ENCODE data around the gene NAT10.
A peak's percentile ranks its signal among the peaks of the same experiment; 100 is the strongest.

The NAT10 gene

GRCh38 chr11:34105957-34106504, 602 bp downstream of the NAT10 start:
- H3K4me1 ChIP-seq (ENCODE audit: insufficient read depth, low read length, severe bottlenecking): peaks cover 33% of the 10 kb centered on the region
- peak overlapping the region; percentile 45 for H3K27ac ChIP-seq (ENCODE audit: low read depth, low read length, poor library complexity, severe bottlenecking)
- H3K9me2 ChIP-seq (ENCODE audit: low read depth, low read length): no peaks in the 10 kb centered on the region
- no peaks in the 10 kb centered on the region for H3K27me3 ChIP-seq (ENCODE audit: insufficient read depth, low read length)
- peak overlapping the region; percentile 91 for H3K4me2 ChIP-seq (ENCODE audit: low read length)
- H2AFZ ChIP-seq (ENCODE audit: low read length): no peak overlapping the region
- H3K4me3 ChIP-seq (ENCODE audit: low read depth, low read length, poor library complexity, severe bottlenecking): peak overlapping the region; percentile 74
- H3F3A ChIP-seq (ENCODE audit: insufficient read depth, low read length): peaks cover 11% of the 10 kb centered on the region; the same call in 1 of the 2 replicates
- H3K9ac ChIP-seq (ENCODE audit: low read length): peak overlapping the region; percentile 89
- H3K9me3 ChIP-seq (ENCODE audit: low read length): no peaks in the 10 kb centered on the region
- H3K36me3 ChIP-seq (ENCODE audit: insufficient read depth, low read length): peaks cover 51% of the 10 kb centered on the region
- peaks cover 27% of the 10 kb centered on the region for H3K79me2 ChIP-seq (ENCODE audit: insufficient read depth, low read length)
- TF ChIP-seq EZH2 (IDR thresholded peaks at IDR 0.05; ENCODE audit: borderline replicate concordance, low read length): no peak
- TF ChIP-seq CTCF (IDR thresholded peaks at IDR 0.05; ENCODE audit: low read length): no peak
- H4K20me1 ChIP-seq (ENCODE audit: insufficient read depth, low read length): no peaks in the 10 kb centered on the region

GRCh38 chr11:34111722-34112270, 6.4 kb downstream of the NAT10 start:
- TF ChIP-seq EZH2 (IDR thresholded peaks at IDR 0.05; ENCODE audit: borderline replicate concordance, low read length): no peak
- TF ChIP-seq CTCF (IDR thresholded peaks at IDR 0.05; ENCODE audit: low read length): no peak
- Histone ChIP-seq H3K79me2 (ENCODE audit: insufficient read depth, low read length) (peaks cover 14% of the 10 kb centered on the region), H4K20me1 (ENCODE audit: insufficient read depth, low read length) (no peaks in the 10 kb centered on the region), H3K4me3 (ENCODE audit: low read depth, low read length, poor library complexity, severe bottlenecking) (no peak overlapping the region), H3K36me3 (ENCODE audit: insufficient read depth, low read length) (peaks cover 95% of the 10 kb centered on the region), H3F3A (ENCODE audit: insufficient read depth, low read length) (no peaks in the 10 kb centered on the region), H3K27me3 (ENCODE audit: insufficient read depth, low read length) (no peaks in the 10 kb centered on the region), H3K4me2 (ENCODE audit: low read length) (no peak overlapping the region), H3K9ac (ENCODE audit: low read length) (no peak overlapping the region), H2AFZ (ENCODE audit: low read length) (no peak overlapping the region), H3K27ac (ENCODE audit: low read depth, low read length, poor library complexity, severe bottlenecking) (no peak overlapping the region), H3K9me3 (ENCODE audit: low read length) (no peaks in the 10 kb centered on the region), H3K4me1 (ENCODE audit: insufficient read depth, low read length, severe bottlenecking) (peaks cover 12% of the 10 kb centered on the region), H3K9me2 (ENCODE audit: low read depth, low read length) (no peaks in the 10 kb centered on the region)

- no peak overlapping the region for H3K4me3 ChIP-seq (ENCODE audit: low read depth, low read length, poor library complexity, severe bottlenecking)
- H3K4me2 ChIP-seq (ENCODE audit: low read length): no peak overlapping the region
- no peaks in the 10 kb centered on the region for H3K9me3 ChIP-seq (ENCODE audit: low read length)
- H3K27me3 ChIP-seq (ENCODE audit: insufficient read depth, low read length): no peaks in the 10 kb centered on the region
- H3K9ac ChIP-seq (ENCODE audit: low read length): no peak overlapping the region
- no peak overlapping the region for H3K27ac ChIP-seq (ENCODE audit: low read depth, low read length, poor library complexity, severe bottlenecking)
- peaks cover 97% of the 10 kb centered on the region for H3K36me3 ChIP-seq (ENCODE audit: insufficient read depth, low read length)
- H3F3A ChIP-seq (ENCODE audit: insufficient read depth, low read length): no peaks in the 10 kb centered on the region
- no peaks in the 10 kb centered on the region for H3K79me2 ChIP-seq (ENCODE audit: insufficient read depth, low read length)
- no peaks in the 10 kb centered on the region for H3K9me2 ChIP-seq (ENCODE audit: low read depth, low read length)
- no peaks in the 10 kb centered on the region for H3K4me1 ChIP-seq (ENCODE audit: insufficient read depth, low read length, severe bottlenecking)
- H2AFZ ChIP-seq (ENCODE audit: low read length): no peak overlapping the region
- H4K20me1 ChIP-seq (ENCODE audit: insufficient read depth, low read length): no peaks in the 10 kb centered on the region
- TF ChIP-seq EZH2 (IDR thresholded peaks at IDR 0.05; ENCODE audit: borderline replicate concordance, low read length) (no peak), CTCF (IDR thresholded peaks at IDR 0.05; ENCODE audit: low read length) (no peak)
Measured at GRCh38 chr11:34114014-34114413, 8.6 kb downstream of the NAT10 start.
